Activated naive CD8-positive, alpha-beta T cell treated with anti-CD3 and anti-CD28 coated beads, Interleukin-2, amount 50 U/mL, for 16 hours (primary cell): Measurements from ENCODE around the gene SMIM36.
"Not testable (repeated sequence)": the region's sequence is repeated elsewhere in the genome, so short reads cannot be mapped to it uniquely, and the experiment has no call there.

Experiments
- DNase-seq: peaks from one replicate; pipeline ENCODE4 v3.0.0-alpha.2; 2020; ENCODE audit warnings: low read depth, low spot score

The SMIM36 gene

GRCh38 chr17:55456307-55457240 is 54.7 kb downstream of the SMIM36 start:
- DNase-seq, result no peak

GRCh38 chr17:55454906-55455474 is 56.3 kb downstream of the SMIM36 start:
- no peak for DNase-seq

- DNase-seq, result no peak
Measured at GRCh38 chr17:55453839-55454557, 57.3 kb downstream of the SMIM36 start.

- no peak for DNase-seq
Measured at GRCh38 chr17:55452139-55452790, 59.0 kb downstream of the SMIM36 start.

GRCh38 chr17:55451758-55452138 is 59.5 kb downstream of the SMIM36 start:
- no peak for DNase-seq

GRCh38 chr17:55451203-55451641 is 60.0 kb downstream of the SMIM36 start:
- no peak for DNase-seq

GRCh38 chr17:55450232-55450825 is 60.9 kb downstream of the SMIM36 start:
- no peak for DNase-seq

- DNase-seq, result no peak
Measured at GRCh38 chr17:55448681-55449080, 62.6 kb downstream of the SMIM36 start.

- no peak for DNase-seq
Measured at GRCh38 chr17:55446581-55447205, 64.6 kb downstream of the SMIM36 start.

- DNase-seq, result not testable (repeated sequence)
Measured at GRCh38 chr17:55446004-55446403, 65.2 kb downstream of the SMIM36 start.

- no peak for DNase-seq
Measured at GRCh38 chr17:55444471-55445441, 66.5 kb downstream of the SMIM36 start.

- no peak for DNase-seq
Measured at GRCh38 chr17:55443904-55444303, 67.3 kb downstream of the SMIM36 start.

- DNase-seq, result no peak
Measured at GRCh38 chr17:55442953-55443683, 68.1 kb downstream of the SMIM36 start.

- no peak for DNase-seq
Measured at GRCh38 chr17:55442462-55442861, 68.8 kb downstream of the SMIM36 start.

GRCh38 chr17:55441544-55441943 is 69.7 kb downstream of the SMIM36 start:
- no peak for DNase-seq

- no peak for DNase-seq
Measured at GRCh38 chr17:55440391-55440790, 70.9 kb downstream of the SMIM36 start.

GRCh38 chr17:55437159-55437605 is 74.1 kb downstream of the SMIM36 start:
- no peak for DNase-seq

- DNase-seq, result no peak
Measured at GRCh38 chr17:55436224-55437158, 74.8 kb downstream of the SMIM36 start.
